Endometrial microvascular endothelial cells (primary cell): ENCODE results near the gene RNF123. TPM values are rescaled to one million over a fixed set of nuclear protein-coding genes. Genes with fewer than 3 reads are reported as not detected.
"Not testable (repeated sequence)": the region's sequence is repeated elsewhere in the genome, so short reads cannot be mapped to it uniquely, and the experiment has no call there.

Source experiments
- in situ Hi-C: cut with HindIII; loops from 2 replicates; pipeline ENCODE4 v1.10.0; 2017; ENCODE audit warnings: low sequenced_read_pairs, low pct_unique_long_range_greater_than_20kb; ENCODE audit errors: inconsistent ontology term
- total RNA-seq: library from RNA; depleted of rRNA; stranded (reverse); fragments of >200 nt; gene quantifications from one replicate; pipeline ENCODE4 v1.2.3, GENCODE V29; 2015; ENCODE audit errors: inconsistent ontology term

Gene RNF123
- total RNA-seq, 1 donor from 2014 or later = 22.4 TPM

DNA sequence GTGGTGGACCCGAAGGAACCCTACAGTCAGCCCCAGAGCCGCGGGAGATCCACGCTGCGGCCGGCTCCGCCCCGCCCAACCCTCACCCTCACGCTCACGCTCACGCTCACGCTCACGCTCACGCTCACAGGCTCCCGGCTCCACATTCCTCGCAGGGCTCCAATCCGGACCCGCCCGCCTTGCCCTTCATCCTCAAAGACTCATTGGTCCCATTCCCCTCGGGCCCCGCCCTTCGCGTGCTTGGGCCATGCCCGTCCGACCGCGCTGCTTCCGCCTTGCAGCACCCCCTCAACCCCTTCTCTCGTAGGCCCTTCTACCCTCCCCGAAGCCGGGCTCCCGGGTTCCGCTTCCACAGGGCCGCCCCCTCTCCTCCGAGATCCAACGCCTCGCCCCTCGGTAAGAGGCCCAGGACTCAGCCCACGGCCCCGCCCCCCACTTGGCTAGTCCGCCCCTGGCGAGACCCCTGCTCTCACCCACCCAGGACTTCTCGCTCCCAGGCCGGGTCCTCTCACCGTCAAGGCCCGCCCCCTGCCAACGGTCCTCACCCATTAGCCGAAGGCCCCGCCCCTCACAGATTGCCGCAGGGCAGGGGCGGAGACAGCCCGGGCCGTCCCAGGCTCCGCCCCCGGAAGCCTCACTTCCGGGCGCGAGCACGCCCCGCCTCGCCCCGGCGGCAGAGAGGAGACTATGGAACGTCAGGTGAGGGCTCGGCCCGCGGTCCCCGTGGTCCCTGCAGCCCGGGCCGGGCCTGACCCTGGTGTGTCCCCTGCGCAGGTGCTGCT lies 15.5 kb upstream of the RNF123 start, which contains the start of gene APEH:
APEH (plus strand) TSS at position 637 of the 782 bp plus-strand sequence; CDS start at position 688, 51 bp downstream.
- in situ Hi-C loops = no loop called here

DNA sequence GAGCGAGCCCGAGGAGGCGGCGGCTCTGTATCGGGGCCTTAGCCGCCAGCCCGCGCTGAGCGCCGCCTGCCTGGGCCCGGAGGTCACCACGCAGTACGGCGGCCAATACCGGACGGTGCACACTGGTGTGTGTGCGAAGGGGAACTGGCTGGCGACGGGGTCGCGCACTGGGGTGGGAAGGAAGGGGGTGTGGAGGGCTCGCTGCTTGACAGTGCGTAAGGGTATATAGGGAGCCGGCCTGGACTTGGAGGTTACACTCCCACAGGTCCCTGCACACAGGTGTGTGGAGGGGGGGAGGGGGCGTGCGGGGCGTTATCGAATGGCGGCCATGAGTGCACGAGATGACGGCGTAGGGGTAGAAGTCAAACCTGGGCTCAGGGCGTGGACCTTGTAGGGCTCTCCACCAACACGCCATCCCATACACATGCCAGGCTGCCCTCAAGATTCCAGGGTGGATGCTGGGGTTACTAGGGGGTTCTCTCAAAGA lies 14.8 kb upstream of the RNF123 start:
- in situ Hi-C loops = no loop called here

- in situ Hi-C loops = no loop called here
These were observed 13.4 kb upstream of the RNF123 start for GRCh38 chr3:49675912-49676311.

DNA sequence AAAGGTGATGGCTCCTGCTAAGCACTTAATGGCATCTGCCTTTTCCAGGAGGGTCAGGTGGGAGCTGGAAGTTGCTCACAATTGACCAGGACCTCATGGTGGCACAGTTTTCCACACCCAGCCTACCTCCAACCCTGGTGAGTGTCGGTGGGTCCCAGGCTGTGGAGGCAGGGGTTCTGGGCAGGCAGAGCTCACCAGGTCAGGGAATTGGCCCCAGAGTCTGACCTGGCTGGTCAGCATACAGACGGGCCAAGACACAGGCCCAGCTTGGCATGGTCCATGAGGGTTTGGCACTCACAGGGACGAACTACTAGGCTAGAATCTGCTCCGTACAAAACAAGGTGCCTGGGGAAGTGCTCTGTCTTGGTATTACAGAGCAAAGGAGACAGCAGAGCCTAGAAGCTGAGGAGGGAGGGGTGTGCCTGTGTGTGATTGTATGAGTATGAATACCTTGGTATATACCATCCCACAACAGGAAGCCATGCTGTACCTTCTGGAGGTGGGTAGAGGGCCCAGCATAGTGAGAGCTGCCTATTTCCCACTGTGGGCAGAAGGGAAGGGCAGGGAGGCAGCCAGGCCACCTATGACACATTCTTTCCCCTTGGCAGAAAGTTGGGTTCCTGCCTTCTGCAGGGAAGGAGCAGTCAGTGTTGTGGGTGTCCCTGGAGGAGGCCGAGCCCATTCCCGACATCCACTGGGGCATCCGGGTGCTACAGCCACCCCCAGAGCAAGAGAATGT lies 8.7 kb upstream of the RNF123 start:
- in situ Hi-C loops = no loop called here

DNA sequence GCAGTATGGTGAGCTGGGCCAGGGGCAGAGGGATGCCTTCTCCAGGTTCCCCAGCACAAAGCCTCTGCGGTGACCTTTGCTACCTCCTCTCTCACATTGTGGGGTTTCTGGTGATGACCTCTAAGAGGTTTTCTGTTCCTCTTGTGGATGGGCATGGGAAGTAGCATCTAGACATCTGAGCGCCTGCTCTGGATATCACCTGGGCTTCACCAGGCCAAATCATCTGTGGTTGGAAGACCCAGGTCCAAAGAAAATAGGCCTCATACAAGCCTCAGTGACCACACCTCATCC lies 8.2 kb upstream of the RNF123 start:
- in situ Hi-C loops = no loop called here

- in situ Hi-C loops = no loop called here
These were observed 7.8 kb upstream of the RNF123 start for GRCh38 chr3:49681543-49681942.

GRCh38 chr3:49683162-49683561 lies 6.2 kb upstream of the RNF123 start:
- in situ Hi-C loops = no loop called here

DNA sequence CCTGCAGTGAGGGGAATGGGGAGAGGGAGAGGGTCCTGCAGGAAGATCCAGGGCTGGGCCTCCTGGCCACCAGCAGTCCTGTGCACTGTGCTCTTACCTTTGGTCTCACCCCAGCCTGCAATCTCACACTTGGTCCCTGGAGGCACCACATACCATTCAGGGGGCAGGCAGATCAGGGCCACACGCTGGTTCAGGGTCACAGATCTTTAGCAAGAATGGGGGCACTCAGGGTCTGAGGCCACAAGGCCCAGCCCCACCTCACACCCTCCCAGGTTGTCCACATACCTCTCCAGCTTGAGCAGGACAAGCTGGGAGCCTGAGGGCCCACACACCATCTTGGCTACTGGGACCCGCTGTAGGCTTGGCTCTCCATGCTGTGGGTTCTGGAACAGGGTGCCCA lies 4.9 kb upstream of the RNF123 start:
- in situ Hi-C loops = not testable (repeated sequence)

DNA sequence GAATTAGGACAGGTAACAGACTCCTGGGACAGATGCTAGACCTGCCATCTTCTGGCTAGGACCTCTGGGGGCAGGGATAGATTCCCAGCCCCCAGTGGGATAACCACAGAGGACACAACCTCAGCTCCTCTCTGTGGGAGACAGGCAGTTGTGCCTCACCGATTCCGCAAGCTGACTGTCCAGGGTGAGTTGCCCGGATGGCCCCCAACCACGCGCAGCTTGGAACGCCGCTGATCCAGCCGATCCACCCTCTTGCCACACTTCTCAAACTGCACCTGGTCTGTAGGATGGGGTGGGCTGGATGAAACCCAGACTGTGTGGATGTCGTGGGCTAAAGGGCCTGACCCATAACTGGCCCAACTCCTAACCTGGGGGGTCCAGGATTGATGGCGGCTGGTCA lies 4.3 kb upstream of the RNF123 start:
- in situ Hi-C loops = not testable (repeated sequence)

DNA sequence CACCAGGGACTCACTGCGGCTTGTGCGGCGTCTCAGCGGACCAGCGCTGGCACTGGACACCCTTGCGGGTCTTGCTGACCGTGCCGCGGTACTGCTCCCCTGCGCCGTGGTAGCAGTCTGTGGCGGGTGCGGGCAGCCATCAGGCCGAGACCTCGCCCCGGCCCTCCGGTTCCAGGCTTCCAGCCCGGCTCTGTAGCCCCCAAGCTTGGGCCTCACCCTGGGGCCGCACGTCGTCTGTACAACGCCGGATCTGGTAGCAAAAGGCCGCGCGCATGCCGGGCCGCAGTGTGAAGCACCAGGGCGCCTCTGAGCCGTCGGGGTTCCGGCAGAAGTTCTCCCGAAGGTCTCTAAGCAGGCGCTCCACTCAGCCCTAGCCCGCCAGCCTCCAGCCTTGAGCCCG lies 3.5 kb upstream of the RNF123 start:
- in situ Hi-C loops = not testable (repeated sequence)

- in situ Hi-C loops = not testable (repeated sequence)
These were observed 3.0 kb upstream of the RNF123 start for GRCh38 chr3:49686346-49686745.

GRCh38 chr3:49686769-49687423 lies 2.5 kb upstream of the RNF123 start:
- in situ Hi-C loops = not testable (repeated sequence)

- in situ Hi-C loops = not testable (repeated sequence)
These were observed 1.9 kb upstream of the RNF123 start for GRCh38 chr3:49687424-49687795.

DNA sequence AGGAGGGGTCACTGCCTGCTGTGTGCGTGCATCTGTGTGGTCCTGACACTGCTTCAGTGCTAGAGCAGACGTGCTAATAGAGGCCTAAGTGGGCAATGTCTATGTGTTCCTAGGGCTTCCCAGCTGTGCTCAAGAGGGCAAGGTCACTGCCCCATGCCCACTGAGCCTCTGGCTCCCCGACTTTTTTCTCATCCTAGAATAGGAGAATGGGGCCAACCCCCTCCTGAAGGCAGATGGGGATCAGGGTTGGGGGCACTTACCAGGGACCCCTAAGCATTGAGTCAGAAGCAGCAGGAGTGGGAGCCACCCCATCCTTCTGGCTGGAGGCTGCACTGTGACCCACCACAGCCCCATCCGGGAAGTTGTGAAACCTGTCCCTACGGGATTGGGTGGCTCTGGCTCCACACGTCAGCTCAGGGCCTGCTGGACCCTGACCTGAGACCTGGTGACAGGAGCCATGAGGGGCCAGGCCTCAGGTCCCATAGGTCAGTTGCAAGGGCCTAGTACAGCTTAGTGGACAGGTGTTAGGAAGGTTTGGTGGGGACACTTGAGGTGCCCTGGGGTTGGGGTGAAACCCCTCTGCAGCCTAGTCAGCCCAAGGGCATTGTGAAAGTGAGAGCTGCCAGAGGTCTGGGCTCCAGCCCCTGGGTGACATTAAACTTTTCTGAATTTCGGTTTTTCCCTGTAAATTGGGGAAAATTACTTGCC lies 865 bp upstream of the RNF123 start:
- in situ Hi-C loops = not testable (repeated sequence)

DNA sequence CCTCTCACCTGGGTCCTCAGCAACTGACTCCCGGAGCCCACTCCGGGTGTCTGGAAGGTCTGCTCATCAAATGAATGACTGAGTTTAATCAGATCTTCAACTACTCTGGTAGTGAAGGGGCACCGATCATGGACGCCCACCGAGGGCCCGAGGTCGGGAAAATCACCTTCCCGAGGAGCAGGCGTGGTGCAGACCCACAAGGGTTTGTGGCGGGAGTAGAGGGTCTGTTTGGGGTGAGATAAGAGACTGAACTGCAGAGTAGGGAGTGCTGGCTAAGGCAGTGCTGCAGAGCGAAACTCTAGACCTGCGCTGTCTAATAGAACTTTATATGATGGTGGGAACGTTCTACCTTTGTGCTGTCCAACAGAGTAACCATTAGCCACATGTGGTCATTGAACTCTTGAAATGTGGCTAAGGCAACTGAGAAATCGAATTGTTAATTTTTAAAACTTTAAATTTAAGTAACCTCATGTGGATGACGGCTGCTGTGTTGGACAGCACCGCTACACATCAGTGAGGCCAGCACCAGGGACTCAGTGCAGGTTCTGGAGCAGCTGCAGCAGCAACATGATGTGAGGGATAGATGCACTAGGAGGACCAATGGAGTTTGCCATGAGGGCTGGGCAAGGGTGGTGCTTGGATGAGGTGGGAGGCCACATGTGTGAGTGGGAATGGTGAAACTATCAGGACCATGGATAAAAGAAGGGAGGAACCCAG lies 709 bp downstream of the RNF123 start:
- in situ Hi-C loops = not testable (repeated sequence)

DNA sequence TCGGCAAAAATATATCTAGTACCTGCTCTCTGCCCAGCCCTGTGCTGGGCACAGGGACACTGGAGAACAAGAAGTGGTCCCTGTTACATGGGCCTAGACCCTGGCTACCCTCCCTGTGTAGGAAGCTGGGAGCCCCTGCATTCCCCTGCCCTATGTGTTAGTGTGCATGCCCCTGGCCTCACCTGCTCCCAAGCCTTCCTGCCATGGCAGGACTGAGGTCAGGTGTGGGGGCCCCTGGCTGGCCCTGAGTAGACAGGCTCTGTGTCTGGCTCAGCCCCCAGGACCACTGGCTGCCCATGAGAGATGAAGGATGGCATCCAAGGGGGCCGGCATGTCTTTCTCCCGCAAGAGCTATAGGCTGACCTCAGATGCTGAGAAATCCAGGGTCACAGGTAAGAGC lies 1.5 kb downstream of the RNF123 start:
- in situ Hi-C loops = not testable (repeated sequence)

GRCh38 chr3:49691481-49691880 lies 2.1 kb downstream of the RNF123 start:
- in situ Hi-C loops = not testable (repeated sequence)

DNA sequence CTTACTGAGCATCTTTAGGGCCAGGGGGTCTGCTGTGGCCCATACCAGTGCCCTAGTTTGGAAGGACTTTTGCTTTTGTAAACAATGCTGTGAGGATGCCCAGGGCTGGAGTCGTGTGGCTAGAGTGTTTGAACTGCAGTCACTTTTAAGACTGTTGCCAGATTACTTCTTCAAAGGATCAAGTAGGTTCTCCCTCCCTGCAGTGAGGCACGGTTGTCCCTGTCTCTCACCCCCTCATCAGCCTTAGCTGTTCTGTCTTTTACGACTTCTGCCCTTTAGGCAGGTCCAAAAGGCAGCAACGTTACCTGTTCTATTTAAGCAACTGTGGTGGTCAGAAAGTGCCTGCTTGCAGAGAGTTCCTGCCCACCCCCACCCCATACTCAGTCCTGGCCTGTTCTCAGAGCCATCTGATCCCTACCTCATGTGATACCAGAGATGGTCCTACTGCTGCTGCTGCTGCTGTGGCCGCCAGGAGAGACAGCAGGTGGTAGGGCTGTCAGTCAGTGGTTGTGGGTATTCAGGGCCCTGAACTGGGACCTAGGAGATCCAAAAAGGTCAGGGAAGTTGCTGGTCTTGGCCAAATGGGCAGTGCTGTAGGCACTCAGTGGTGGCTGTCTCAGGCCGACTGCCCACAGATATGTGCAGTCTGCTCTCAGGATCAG lies 5.2 kb downstream of the RNF123 start:
- in situ Hi-C loops = not testable (repeated sequence)
